Activated T-cell treated with anti-CD3 and anti-CD28 coated beads, Interleukin-2, amount 50 U/mL, for 1 hour (primary cell): Measurements from ENCODE around the gene LRP5.
"Not testable (repeated sequence)": the region's sequence is repeated elsewhere in the genome, so short reads cannot be mapped to it uniquely, and the experiment has no call there.

Source experiments
- DNase-seq: peaks from one replicate; pipeline ENCODE4 v3.0.0-alpha.2; 2020

The LRP5 gene

GRCh38 chr11:68446046-68446725 lies 133.8 kb downstream of the LRP5 start:
- DNase-seq = no peak

- DNase-seq = peak; percentile 81
Observed at GRCh38 chr11:68447015-68447801, 134.8 kb downstream of the LRP5 start.

- not testable (repeated sequence) for DNase-seq
Observed at GRCh38 chr11:68447914-68448313, 135.5 kb downstream of the LRP5 start.

GRCh38 chr11:68448604-68449011 lies 136.2 kb downstream of the LRP5 start:
- DNase-seq = no peak

- no peak for DNase-seq
Observed at GRCh38 chr11:68449951-68450350, 137.6 kb downstream of the LRP5 start.

GRCh38 chr11:68450711-68451110 lies 138.3 kb downstream of the LRP5 start:
- no peak for DNase-seq

GRCh38 chr11:68454767-68455166 lies 142.4 kb downstream of the LRP5 start:
- no peak for DNase-seq

GRCh38 chr11:68455485-68455884 lies 143.1 kb downstream of the LRP5 start:
- DNase-seq = no peak

- DNase-seq = peak; percentile 12
Observed at GRCh38 chr11:68457216-68457897, 145.0 kb downstream of the LRP5 start.

GRCh38 chr11:68457898-68458249 lies 145.5 kb downstream of the LRP5 start:
- DNase-seq = peak; percentile 8

GRCh38 chr11:68458340-68458739 lies 145.9 kb downstream of the LRP5 start:
- peak; percentile 4 for DNase-seq

GRCh38 chr11:68459886-68460740 lies 147.7 kb downstream of the LRP5 start:
- peak; percentile 96 for DNase-seq

GRCh38 chr11:68460741-68461574 lies 148.6 kb downstream of the LRP5 start, which contains the start of gene PPP6R3:
TSS of gene PPP6R3 (plus strand) at chr11:68460752. CDS start at chr11:68537665, 76,913 bp downstream.
- DNase-seq = no peak

GRCh38 chr11:68461575-68461917 lies 149.2 kb downstream of the LRP5 start:
- peak; percentile 19 for DNase-seq

GRCh38 chr11:68463714-68464113 lies 151.3 kb downstream of the LRP5 start:
- DNase-seq = peak; percentile 8

GRCh38 chr11:68467201-68467834 lies 154.9 kb downstream of the LRP5 start:
- no peak for DNase-seq

- DNase-seq = no peak
Observed at GRCh38 chr11:68468217-68468828, 155.9 kb downstream of the LRP5 start.

- DNase-seq = no peak
Observed at GRCh38 chr11:68469122-68469521, 156.7 kb downstream of the LRP5 start.

- no peak for DNase-seq
Observed at GRCh38 chr11:68469642-68470041, 157.3 kb downstream of the LRP5 start.

GRCh38 chr11:68470304-68470811 lies 158.0 kb downstream of the LRP5 start:
- DNase-seq = no peak
